Gastroesophageal sphincter (tissue), 4 donors: ENCODE measurements around the gene DOCK2. TPM values are rescaled to one million over a fixed set of nuclear protein-coding genes. Genes with fewer than 3 reads are reported as not detected.

ENCODE experiments used
- ATAC-seq: fragments of 150-250 bp; one replicate; pipeline ENCODE4 v1.9.1; 2016; ENCODE audit warnings: mild to moderate bottlenecking, moderate library complexity
- H3K27ac ChIP-seq, 4 donors: fragments of 200-600 bp; sonication (generic) in 3 of 4; 1 replicate in 3 of 4; 2 replicates in 1 of 4; pipeline ENCODE4 v1.5.1; 2016 to 2019
- H3K27me3 ChIP-seq: fragments of 200-600 bp; sonication (generic); one replicate; pipeline ENCODE4 v1.5.1; 2019
- H3K36me3 ChIP-seq, 2 donors: fragments of 200-600 bp; sonication (generic); one replicate each; pipeline ENCODE4 v1.5.1; 2019; ENCODE audit warnings: control low read depth in 1 of 2
- H3K4me1 ChIP-seq, 3 donors: fragments of 200-600 bp; sonication (generic); 1 replicate in 2 of 3; 2 replicates in 1 of 3; pipeline ENCODE4 v1.5.1; 2016 to 2019; ENCODE audit warnings: control low read depth in 2 of 3
- H3K4me3 ChIP-seq, 2 donors: fragments of 200-600 bp; sonication (generic); one replicate each; pipeline ENCODE4 v1.5.1; 2019; ENCODE audit warnings: mild to moderate bottlenecking in 1 of 2, moderate library complexity in 1 of 2
- H3K9me3 ChIP-seq, 3 donors: fragments of 200-600 bp; sonication (generic); one replicate each; pipeline ENCODE4 v1.5.1; 2017 to 2019; ENCODE audit warnings: control low read depth in 2 of 3
- EP300 ChIP-seq: sonication (generic); formaldehyde crosslinking; IDR thresholded peaks from one replicate; pipeline ENCODE4 v1.6.1; 2017; ENCODE audit warnings: antibody characterized with exemption, mild to moderate bottlenecking
- POLR2A ChIP-seq, 2 donors: fragments of 450-650 bp; IDR thresholded peaks; one replicate each; pipeline ENCODE4 v1.6.1; 2017; ENCODE audit warnings: antibody characterized with exemption in 2 of 2, mild to moderate bottlenecking in 2 of 2, moderate library complexity in 1 of 2
- POLR2AphosphoS5 ChIP-seq: sonication (generic); formaldehyde crosslinking; IDR thresholded peaks from one replicate; pipeline ENCODE4 v1.6.1; 2017; ENCODE audit warnings: antibody characterized with exemption
- WGBS, 2 donors: methylation state at CpG; one replicate each; pipeline ENCODE4 v1.1.5; 2018; ENCODE audit warnings: low coverage in 1 of 2; 5-methylcytosine and 5-hydroxymethylcytosine counted together
- total RNA-seq, 4 donors: library from RNA; depleted of rRNA; stranded (reverse); fragments of >200 nt; gene quantifications; one replicate each; pipeline ENCODE4 v1.1.0, GENCODE V29; 2016
- TF ChIP-seq, protein P1 (sequence below), 4 experiments: fragments of 200-600 bp in 2 of 4; fragments of 450-650 bp in 2 of 4; sonication (generic) in 1 of 4; IDR thresholded peaks; one replicate each; pipeline ENCODE4 v1.5.1; 2017 to 2019; ENCODE audit warnings: antibody characterized with exemption in 4 of 4, mild to moderate bottlenecking in 2 of 4, moderate library complexity in 2 of 4

The DOCK2 gene
- total RNA-seq, 4 donors from 2014 or later: 9.3 to 20.6 (median 11.8) TPM

- Histone ChIP-seq H3K27me3 (no peaks in the 10 kb centered on the region), H3K4me3 (no peak overlapping the region), H3K27ac (no peak overlapping the region), H3K4me1 (no peaks in the 10 kb centered on the region), H3K36me3 (no peaks in the 10 kb centered on the region), H3K9me3 (no peaks in the 10 kb centered on the region)
- no peak for ATAC-seq
- no peak for TF ChIP-seq POLR2A (IDR thresholded peaks at IDR 0.05)
- TF ChIP-seq EP300: no peak
- TF ChIP-seq, protein P1, sequence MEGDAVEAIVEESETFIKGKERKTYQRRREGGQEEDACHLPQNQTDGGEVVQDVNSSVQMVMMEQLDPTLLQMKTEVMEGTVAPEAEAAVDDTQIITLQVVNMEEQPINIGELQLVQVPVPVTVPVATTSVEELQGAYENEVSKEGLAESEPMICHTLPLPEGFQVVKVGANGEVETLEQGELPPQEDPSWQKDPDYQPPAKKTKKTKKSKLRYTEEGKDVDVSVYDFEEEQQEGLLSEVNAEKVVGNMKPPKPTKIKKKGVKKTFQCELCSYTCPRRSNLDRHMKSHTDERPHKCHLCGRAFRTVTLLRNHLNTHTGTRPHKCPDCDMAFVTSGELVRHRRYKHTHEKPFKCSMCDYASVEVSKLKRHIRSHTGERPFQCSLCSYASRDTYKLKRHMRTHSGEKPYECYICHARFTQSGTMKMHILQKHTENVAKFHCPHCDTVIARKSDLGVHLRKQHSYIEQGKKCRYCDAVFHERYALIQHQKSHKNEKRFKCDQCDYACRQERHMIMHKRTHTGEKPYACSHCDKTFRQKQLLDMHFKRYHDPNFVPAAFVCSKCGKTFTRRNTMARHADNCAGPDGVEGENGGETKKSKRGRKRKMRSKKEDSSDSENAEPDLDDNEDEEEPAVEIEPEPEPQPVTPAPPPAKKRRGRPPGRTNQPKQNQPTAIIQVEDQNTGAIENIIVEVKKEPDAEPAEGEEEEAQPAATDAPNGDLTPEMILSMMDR (IDR thresholded peaks at IDR 0.05): no peak
- TF ChIP-seq POLR2AphosphoS5: no peak
- 77 to 90% methylated on average over 3 of the region's 3 CpGs for WGBS, 2 donors
Observed at GRCh38 chr5:169999621-170000020, 362.5 kb downstream of the DOCK2 start.

DNA sequence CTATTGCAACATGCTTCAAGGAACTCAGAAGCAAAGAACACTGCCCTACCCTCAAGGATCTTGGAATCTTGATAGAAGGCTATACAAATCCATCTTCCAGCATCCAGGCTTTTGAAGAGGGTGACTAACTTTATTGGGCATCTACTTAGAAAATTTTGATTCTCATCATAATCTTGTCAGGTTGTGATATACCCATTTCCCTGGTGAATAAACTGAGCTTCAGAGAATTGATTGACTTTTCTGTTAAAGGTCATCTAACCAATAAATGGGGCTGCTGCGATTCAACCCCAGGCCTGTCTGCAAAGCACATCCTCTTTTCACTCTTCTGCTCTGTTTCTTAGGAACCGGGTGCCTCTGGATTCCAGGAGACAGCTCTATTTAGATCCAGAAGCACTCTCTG lies 363.1 kb downstream of the DOCK2 start:
- 88 to 100% methylated on average over 1 to 2 of the region's 2 CpGs for WGBS, 2 donors
- TF ChIP-seq POLR2AphosphoS5 (no peak), EP300 (no peak), POLR2A (IDR thresholded peaks at IDR 0.05) (no peak)
- TF ChIP-seq, protein P1 (IDR thresholded peaks at IDR 0.05): no peak
- no peaks in the 10 kb centered on the region for H3K9me3 ChIP-seq
- H3K27ac ChIP-seq: no peak overlapping the region
- H3K4me1 ChIP-seq: no peaks in the 10 kb centered on the region
- H3K27me3 ChIP-seq: no peaks in the 10 kb centered on the region
- no peak for ATAC-seq
- H3K36me3 ChIP-seq: no peaks in the 10 kb centered on the region
- H3K4me3 ChIP-seq: no peak overlapping the region

GRCh38 chr5:170006021-170006420 lies 368.9 kb downstream of the DOCK2 start:
- Histone ChIP-seq H3K9me3 (no peaks in the 10 kb centered on the region), H3K4me3 (no peak overlapping the region), H3K27me3 (no peaks in the 10 kb centered on the region), H3K4me1 (no peaks in the 10 kb centered on the region), H3K27ac (no peak overlapping the region), H3K36me3 (no peaks in the 10 kb centered on the region)
- ATAC-seq: no peak
- TF ChIP-seq POLR2A (IDR thresholded peaks at IDR 0.05) (no peak), EP300 (no peak), POLR2AphosphoS5 (no peak)
- TF ChIP-seq, protein P1 (IDR thresholded peaks at IDR 0.05): no peak
- WGBS, 2 donors: 66 to 68% methylated on average over 5 to 6 of the region's 6 CpGs

GRCh38 chr5:170008376-170008775 lies 371.3 kb downstream of the DOCK2 start:
- Histone ChIP-seq H3K27me3 (peaks cover 10% of the 10 kb centered on the region), H3K4me3 (no peak overlapping the region), H3K9me3 (no peaks in the 10 kb centered on the region), H3K36me3 (no peaks in the 10 kb centered on the region), H3K27ac (no peak overlapping the region), H3K4me1 (no peaks in the 10 kb centered on the region)
- 66 to 78% methylated on average over 5 to 6 of the region's 6 CpGs for WGBS, 2 donors
- TF ChIP-seq POLR2A (IDR thresholded peaks at IDR 0.05) (no peak), POLR2AphosphoS5 (no peak), EP300 (no peak)
- TF ChIP-seq, protein P1 (IDR thresholded peaks at IDR 0.05): no peak
- ATAC-seq: no peak

- Histone ChIP-seq H3K36me3 (no peaks in the 10 kb centered on the region), H3K9me3 (no peaks in the 10 kb centered on the region), H3K4me1 (no peaks in the 10 kb centered on the region), H3K4me3 (no peak overlapping the region), H3K27ac (no peak overlapping the region), H3K27me3 (peaks cover 10% of the 10 kb centered on the region)
- 58 to 70% methylated on average over 3 to 4 of the region's 4 CpGs for WGBS, 2 donors
- ATAC-seq: no peak
- TF ChIP-seq EP300 (no peak), POLR2A (IDR thresholded peaks at IDR 0.05) (no peak), POLR2AphosphoS5 (no peak)
- TF ChIP-seq, protein P1 (IDR thresholded peaks at IDR 0.05): no peak
Observed at GRCh38 chr5:170010595-170010994, 373.5 kb downstream of the DOCK2 start.
